ENCODE measurements around the gene PON3. TPM values are rescaled to one million over a fixed set of nuclear protein-coding genes. Genes with fewer than 3 reads are reported as not detected.

Gene PON3
- total RNA-seq, 1 experiment from 2014 or later = 15.0 TPM

DNA sequence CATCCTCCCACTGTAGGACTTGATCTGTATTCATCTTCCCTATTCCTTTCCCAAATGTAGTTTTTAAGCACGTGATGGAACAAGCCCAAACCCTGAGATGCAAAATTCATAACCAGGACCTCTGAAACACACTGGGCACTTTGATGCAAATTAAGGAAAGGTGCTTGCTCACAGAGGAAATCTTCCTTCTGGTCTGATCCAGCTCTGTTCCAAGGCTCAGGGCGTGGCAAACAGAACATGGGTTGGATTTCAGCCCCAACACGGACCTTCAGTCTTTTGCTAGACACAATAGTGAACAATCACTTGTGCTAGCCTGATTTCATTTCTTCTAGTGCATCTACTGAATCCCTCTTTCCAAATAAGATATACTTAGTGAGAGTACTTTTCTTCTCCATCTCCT lies 27.9 kb downstream of the PON3 start:
- Histone ChIP-seq H3K4me1 (no peaks in the 10 kb centered on the region), H3K27me3 (replicated peaks; ENCODE audit: control insufficient read depth, insufficient read depth, low read length) (no peaks in the 10 kb centered on the region), H3K36me3 (ENCODE audit: control insufficient read depth, insufficient read depth, low read length) (no peaks in the 10 kb centered on the region; the same call in 1 of the 2 replicates), H3K9me3 (no peaks in the 10 kb centered on the region), H3K4me3 (ENCODE audit: low read depth, low read length) (no peak overlapping the region)
- ChIA-PET POLR2A (no interaction called here), CTCF (no interaction called here)
- TF ChIP-seq CTCF (IDR thresholded peaks at IDR 0.05; ENCODE audit: insufficient read depth in 1 of 2, low read depth in 1 of 2, low read length in 1 of 2, severe bottlenecking in 1 of 2, unreplicated experiment in 1 of 2) = no peak
- Mint-ChIP-seq H3K36me3 (ENCODE audit: insufficient read depth, unreplicated experiment) (no peaks in the 10 kb centered on the region), H3K9me3 (ENCODE audit: unreplicated experiment) (no peaks in the 10 kb centered on the region), H3K27me3 (ENCODE audit: insufficient read depth, unreplicated experiment) (no peaks in the 10 kb centered on the region), H3K4me1 (ENCODE audit: low read depth, unreplicated experiment) (no peaks in the 10 kb centered on the region), H3K27ac (ENCODE audit: unreplicated experiment) (no peak overlapping the region), H3K4me3 (ENCODE audit: unreplicated experiment) (no peak overlapping the region)
- no TSS peak for BruUV-seq (replicated peaks)
- no peak for DNase-seq
- intact Hi-C loops (cut with micrococcal nuclease; ENCODE audit: unreplicated experiment) = no loop called here

DNA sequence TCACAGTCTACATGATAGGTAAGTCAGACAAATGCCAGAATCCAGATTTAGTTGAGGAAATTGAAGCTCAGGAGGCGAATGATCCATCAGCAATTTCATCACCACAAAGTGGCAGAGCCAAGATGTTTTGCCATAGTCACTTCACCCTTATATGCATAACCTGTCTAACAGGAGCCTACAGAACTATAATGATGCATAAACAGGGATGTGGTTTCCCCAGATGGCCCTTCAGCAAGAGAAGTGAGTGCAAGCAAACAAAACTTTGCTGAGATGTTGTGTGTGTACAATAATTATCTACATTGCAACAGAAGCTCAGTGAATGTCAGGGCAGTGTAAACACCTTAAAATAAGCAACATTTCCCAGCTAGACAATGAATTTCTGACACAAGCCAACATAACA lies 28.6 kb downstream of the PON3 start:
- H3K4me3 Mint-ChIP-seq (ENCODE audit: unreplicated experiment) = no peak overlapping the region
- Histone ChIP-seq H3K4me3 (ENCODE audit: low read depth, low read length) (no peak overlapping the region), H3K9me3 (no peaks in the 10 kb centered on the region), H3K4me1 (no peaks in the 10 kb centered on the region), H3K27me3 (replicated peaks; ENCODE audit: control insufficient read depth, insufficient read depth, low read length) (no peaks in the 10 kb centered on the region), H3K36me3 (ENCODE audit: control insufficient read depth, insufficient read depth, low read length) (no peaks in the 10 kb centered on the region; the same call in 1 of the 2 replicates)
- TF ChIP-seq CTCF (IDR thresholded peaks at IDR 0.05; ENCODE audit: insufficient read depth in 1 of 2, low read depth in 1 of 2, low read length in 1 of 2, severe bottlenecking in 1 of 2, unreplicated experiment in 1 of 2) = no peak
- CTCF ChIA-PET = no interaction called here
- POLR2A ChIA-PET = no interaction called here
- intact Hi-C loops (cut with micrococcal nuclease; ENCODE audit: unreplicated experiment) = no loop called here
- H3K27ac Mint-ChIP-seq (ENCODE audit: unreplicated experiment) = no peak overlapping the region
- H3K27me3 Mint-ChIP-seq (ENCODE audit: insufficient read depth, unreplicated experiment) = no peaks in the 10 kb centered on the region
- H3K4me1 Mint-ChIP-seq (ENCODE audit: low read depth, unreplicated experiment) = no peaks in the 10 kb centered on the region
- H3K36me3 Mint-ChIP-seq (ENCODE audit: insufficient read depth, unreplicated experiment) = no peaks in the 10 kb centered on the region
- no TSS peak for BruUV-seq (replicated peaks)
- no peak for DNase-seq
- no peaks in the 10 kb centered on the region for H3K9me3 Mint-ChIP-seq (ENCODE audit: unreplicated experiment)

DNA sequence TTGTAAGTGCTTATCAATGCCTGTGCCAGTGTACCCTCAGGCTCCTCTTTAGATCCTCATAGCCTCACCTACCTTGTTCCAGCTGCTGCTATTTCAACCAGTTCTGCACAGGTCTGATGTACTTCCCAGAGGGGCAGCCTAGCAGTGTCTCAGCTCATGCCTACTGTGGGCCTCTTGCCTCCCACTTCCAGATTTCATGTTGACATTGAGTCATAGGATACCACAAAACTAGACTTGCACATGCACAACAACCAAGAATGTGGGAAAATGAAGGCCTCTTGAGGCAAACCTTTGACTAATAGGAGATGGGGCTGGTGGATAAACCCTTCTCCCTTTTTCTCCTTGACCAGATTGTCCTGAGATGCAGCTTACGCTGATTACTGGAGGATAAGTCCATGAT lies 31.0 kb downstream of the PON3 start:
- no peak for DNase-seq

More for the DNA sequence above, 31.0 kb downstream of the PON3 start:
- BruUV-seq (replicated peaks) = no TSS peak
- H3K9me3 ChIP-seq = no peaks in the 10 kb centered on the region
- ChIA-PET CTCF (no interaction called here), POLR2A (no interaction called here)
- Mint-ChIP-seq H3K4me1 (ENCODE audit: low read depth, unreplicated experiment) (no peaks in the 10 kb centered on the region), H3K4me3 (ENCODE audit: unreplicated experiment) (no peak overlapping the region), H3K27ac (ENCODE audit: unreplicated experiment) (no peak overlapping the region), H3K9me3 (ENCODE audit: unreplicated experiment) (no peaks in the 10 kb centered on the region), H3K36me3 (ENCODE audit: insufficient read depth, unreplicated experiment) (no peaks in the 10 kb centered on the region), H3K27me3 (ENCODE audit: insufficient read depth, unreplicated experiment) (no peaks in the 10 kb centered on the region)
- no peaks in the 10 kb centered on the region for H3K4me1 ChIP-seq
- TF ChIP-seq CTCF (IDR thresholded peaks at IDR 0.05; ENCODE audit: insufficient read depth in 1 of 2, low read depth in 1 of 2, low read length in 1 of 2, severe bottlenecking in 1 of 2, unreplicated experiment in 1 of 2) = no peak
- intact Hi-C loops (cut with micrococcal nuclease; ENCODE audit: unreplicated experiment) = no loop called here
- no peaks in the 10 kb centered on the region; the same call in 1 of the 2 replicates for H3K36me3 ChIP-seq (ENCODE audit: control insufficient read depth, insufficient read depth, low read length)
- no peaks in the 10 kb centered on the region for H3K27me3 ChIP-seq (replicated peaks; ENCODE audit: control insufficient read depth, insufficient read depth, low read length)
- H3K4me3 ChIP-seq (ENCODE audit: low read depth, low read length) = no peak overlapping the region
